Hepatic stellate cell (primary cell): Measurements from ENCODE around the gene POFUT1.
A peak's percentile ranks its signal among the peaks of the same experiment; 100 is the strongest.
"Not testable (repeated sequence)": the region's sequence is repeated elsewhere in the genome, so short reads cannot be mapped to it uniquely, and the experiment has no call there.

Experiments
- DNase-seq: peaks from one replicate; pipeline ENCODE4 v3.0.0; 2011; ENCODE audit warnings: low spot score

The POFUT1 gene

DNA sequence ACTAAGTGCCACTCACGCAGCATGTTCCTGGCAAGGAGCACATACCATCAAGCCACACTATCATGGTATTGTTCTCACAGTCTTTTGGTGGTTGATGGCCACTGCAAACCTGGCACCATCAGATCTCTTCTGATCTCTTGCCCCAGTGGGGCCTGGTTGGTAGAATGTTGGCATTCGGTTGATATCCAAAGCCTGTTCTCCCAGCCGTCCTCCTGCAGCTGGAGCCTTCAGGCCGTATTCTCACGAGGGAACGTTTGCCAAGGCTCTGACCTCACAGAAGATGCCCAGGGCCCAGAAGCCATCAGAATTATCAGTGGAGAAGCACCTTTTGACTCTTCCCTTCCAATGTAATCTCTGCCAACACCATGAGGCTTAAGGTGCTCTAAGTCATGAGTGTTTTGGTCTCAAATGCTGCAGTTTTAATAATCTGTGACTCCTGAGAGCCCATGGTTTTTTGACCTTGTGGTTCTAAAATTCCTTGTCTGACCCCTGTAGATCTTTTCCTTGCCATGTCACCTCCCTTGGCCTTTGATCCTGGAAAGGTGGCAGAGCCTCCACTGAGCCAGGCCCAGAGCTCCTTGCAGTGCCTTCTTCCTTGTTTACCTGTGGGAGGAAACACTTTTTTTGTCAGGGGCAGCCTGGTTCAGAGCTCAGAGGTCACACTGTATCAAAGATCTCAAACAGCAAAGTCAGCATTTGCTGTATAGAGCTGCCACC lies 27.8 kb downstream of the POFUT1 start:
- no peak for DNase-seq

DNA sequence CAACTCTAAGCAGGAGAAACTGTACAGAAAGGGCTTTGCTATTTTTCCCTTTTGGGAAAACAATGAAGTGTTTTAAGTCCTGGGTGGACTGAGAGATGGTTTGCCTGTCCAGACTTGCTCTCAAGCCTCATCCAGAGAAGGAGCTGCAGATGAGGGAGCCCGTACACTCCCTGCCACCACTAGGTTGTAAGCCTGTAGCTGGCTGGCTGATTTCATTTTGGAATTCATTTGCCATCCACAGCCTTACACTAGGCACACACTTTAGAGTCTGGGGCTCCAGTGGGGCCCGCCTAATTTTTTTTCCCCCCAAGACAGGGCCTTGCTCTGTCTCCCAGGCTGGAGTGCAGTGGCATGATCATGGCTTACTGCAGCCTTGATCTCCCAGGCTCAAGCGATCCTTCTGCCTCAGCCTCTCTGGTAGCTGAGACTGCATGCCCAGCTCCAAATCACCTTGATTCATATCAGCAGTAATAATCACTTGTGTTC lies 28.4 kb downstream of the POFUT1 start:
- DNase-seq = no peak

DNA sequence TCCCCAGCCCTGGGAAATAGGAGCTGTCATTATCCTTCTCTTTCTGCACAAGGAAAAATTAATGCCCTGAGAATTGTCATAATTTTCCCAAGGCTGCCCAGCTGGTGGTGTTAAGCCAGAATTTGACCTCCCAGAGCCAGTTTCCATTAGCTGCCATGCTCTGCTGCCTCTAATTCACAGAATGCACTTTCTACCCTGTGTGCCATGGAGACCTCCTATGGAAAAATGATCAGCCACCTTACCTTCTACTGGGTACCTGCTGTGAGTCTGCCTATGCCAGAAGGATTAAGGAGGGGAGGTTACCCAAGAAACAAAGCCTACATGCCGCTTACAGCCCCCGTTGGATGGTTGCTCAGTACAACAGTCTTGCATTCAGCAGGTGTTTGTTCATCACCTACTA lies 29.1 kb downstream of the POFUT1 start:
- no peak for DNase-seq

DNA sequence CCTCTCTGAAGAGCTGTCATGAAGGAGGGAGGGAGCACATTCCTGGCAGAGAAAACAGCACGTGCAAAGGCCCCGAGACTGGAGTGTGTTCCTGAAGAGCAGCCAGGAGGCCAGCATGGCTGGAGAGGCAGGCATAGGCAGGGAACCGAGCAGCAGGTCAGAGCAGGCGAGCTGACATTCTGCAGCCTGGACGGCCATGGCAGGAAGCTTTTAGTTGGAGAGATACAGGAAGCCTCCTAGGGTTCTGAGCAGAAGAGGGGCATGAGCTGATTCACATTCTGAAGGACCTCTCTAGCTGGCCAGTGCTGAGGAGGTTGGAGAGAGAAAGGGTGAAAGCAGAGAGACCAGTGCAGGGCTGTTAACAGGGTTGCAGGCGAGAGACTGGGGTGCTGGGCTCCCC lies 29.7 kb downstream of the POFUT1 start:
- DNase-seq = no peak

DNA sequence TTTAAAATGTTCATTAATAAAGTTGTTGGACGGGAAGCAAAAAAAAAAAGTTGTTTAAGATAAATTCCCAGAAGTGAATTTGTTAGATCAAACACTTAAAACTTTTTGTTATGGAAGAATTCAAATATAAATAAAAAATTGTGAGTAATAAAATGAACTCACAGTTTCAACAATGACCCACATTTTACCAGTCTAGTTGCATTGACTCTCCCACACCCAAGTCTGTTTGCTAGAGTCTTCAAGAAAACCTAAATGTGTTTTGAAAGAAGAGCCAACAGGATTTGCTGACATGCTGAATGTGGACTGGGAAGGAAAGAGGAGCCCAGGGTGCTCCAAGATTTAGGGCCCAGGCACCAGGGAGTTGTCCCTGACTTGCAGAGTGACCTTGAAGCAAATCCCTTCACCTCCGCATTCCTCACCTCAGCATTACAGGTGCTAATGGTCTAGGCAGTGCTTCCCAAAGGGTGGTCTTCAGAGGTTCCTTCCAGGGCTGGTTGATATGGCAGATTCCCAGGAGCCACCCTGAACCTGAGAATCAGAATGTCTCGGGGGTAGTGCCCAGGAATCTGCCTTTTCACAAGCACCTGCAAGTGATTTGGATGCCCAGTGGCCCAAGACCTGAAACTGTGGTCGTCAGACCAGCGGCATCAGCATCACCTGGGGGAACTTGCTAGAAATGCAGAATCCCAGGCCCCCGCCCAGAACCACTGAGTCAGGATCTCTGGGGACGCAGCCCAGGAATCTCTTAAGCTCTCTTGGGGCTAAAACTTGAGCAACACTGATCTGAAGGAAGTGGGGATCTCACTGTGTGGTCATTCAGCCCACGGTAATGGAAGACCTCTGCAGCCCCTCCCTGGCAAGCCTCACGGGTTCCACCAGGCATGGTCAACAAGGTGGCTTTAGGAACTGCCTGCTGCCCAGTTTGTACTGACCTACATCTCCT lies 31.1 kb downstream of the POFUT1 start:
- no peak for DNase-seq

DNA sequence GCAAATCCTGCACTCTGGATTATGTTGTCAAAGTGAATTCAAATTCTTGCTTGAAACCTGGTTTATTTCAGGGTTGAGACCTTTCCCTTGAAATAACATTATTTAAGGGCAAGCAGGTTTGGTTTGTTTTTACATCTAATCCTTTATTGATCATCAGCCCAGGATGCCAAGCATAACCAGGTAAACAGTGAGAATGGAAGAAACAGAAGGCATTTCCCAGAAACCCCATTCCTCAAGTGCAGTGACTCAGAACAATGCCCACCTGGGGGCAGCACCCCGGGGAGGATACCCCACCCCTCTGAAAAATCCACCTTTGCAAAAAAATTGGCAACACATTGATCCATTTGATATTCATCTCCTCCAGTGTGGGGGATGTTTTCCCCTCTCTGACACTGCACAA lies 32.5 kb downstream of the POFUT1 start:
- DNase-seq = no peak

DNA sequence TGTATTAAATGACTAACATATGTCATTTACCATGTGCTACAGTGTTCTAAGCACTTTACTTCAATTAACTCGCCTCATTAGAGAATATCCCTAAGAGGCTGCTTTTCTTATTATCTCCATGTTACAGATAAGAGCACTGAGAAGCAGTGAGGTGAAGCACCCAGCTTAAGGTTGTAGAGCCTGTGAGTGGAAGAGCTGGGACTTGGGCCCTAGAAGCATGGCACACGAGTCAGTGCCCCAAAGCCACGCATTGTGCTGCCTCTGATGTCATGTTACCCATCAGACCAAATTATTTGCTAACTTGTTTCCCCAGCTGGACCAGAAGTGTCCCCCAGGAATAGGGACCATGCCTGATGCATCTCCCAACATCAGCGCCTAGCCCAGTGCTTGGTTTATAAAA lies 34.1 kb downstream of the POFUT1 start:
- no peak for DNase-seq

DNA sequence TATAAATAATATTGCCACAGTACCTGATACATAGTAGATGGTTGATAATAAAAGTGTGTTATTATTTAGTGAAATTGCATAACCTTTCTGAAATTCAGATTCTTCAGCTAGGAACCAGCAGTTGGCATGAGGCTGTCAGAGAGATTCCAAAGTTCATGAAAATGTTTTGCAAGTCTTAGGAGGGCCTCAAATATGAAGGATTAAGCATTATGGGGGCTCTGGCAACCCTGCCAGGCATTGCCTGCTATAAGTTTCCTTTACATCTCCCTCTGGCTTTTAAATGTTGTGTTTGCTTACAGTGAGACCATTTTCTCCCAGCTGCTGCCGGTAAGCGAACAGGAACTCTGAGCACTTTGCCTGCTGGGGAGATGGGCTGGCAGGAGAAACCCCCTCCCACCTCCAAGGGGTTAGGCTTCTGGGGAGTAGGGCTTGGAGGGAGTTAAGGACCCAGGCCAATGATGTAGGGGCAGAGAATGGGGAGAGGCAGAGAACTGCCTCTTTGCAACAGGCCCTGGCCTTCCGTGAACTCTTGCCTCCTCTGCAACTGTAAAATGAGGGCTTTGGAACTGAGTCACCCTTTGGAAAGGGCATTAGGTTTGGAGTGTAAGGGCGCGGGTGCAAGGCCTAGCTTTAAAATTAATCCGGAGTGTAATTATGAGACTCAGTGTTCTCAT lies 36.6 kb downstream of the POFUT1 start:
- DNase-seq = no peak

DNA sequence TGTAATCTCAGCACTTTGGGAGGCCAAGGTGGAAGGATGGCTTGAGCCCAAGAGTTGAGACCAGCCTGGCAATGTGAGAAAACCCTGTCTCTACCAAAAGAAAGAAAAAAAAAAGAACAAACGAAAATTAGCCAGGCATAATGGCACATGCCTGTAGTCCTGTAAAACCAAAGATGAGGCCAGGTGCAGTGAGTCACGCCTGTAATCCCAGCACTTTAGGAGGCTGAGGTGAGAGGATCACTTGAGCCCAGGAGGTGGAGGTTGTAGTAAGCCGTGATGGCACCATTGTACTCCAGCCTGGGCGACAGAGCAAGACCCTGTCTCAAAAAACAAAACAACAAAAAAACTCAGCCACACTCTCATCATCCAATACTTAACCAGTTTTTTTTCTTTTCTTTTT lies 37.3 kb downstream of the POFUT1 start:
- DNase-seq = no peak

DNA sequence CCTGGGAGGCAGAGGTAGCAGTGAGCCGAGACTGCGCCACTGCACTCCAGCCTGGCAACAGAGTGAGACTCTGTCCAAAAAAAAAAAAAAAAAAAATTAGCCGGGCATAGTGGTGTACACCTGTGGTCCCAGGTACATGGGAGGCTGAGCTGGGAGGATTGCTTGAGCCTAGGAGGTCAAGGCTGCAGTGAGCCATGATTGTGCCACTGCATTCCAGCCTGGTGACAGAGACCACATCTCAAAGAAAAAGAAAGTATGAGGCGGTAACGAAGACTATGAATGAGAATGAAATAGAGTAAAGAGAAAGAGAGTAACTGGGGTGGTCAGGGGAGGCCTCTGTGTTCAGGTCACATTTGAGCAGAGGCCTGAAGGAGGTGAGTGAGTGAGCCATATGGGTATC lies 38.5 kb downstream of the POFUT1 start:
- DNase-seq = not testable (repeated sequence)

DNA sequence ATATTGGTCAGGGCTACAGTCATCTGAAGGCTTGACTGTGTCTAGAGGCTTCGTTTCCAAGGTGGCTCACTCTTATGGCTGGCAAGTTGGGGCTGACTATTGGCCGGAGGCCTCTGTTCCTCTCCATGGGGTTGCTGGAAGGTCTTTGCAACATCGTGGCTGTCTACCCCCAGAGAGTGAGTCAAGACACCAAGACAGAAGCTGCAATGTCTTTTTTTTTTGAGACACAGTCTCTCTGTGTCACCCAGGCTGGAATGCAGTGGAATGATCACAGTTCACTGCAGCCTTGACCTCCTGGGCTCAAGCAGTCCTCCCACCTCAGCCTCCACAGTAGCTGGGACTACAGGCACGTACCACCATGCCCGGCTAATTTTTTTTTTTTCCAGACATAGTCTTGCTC lies 40.4 kb downstream of the POFUT1 start:
- no peak for DNase-seq

DNA sequence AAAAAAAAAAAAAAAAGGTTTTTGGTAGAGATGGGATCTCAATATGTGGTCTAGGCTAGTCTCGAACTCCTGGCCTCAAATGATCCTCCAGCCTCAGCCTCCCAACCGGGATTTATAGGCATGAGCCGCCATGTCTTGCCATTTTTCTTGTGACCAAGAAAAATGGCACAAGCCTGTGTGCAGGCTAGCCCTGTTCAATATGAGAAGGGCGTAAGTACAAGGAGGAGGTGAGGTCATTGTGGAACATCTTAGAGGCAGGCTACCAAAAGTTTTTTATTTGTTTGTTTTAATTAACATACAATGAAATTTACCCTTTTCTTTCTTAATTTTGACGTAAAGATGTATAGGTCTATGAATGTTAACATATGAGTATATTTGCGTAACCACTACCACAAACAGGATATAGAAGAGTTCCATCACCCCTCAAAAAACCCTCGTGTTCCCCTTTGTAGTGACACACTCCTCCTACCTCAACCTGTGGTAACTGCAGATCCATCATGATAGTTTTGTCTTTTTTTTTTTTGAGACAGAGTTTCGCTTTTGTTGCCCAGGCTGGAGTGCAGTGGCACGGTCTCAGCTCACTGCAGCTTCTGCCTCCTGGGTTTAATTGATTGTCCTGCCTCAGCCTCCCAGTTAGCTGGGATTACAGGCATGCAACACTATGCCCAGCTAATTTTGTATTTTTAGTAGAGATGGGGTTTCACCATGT lies 41.5 kb downstream of the POFUT1 start:
- DNase-seq = no peak

DNA sequence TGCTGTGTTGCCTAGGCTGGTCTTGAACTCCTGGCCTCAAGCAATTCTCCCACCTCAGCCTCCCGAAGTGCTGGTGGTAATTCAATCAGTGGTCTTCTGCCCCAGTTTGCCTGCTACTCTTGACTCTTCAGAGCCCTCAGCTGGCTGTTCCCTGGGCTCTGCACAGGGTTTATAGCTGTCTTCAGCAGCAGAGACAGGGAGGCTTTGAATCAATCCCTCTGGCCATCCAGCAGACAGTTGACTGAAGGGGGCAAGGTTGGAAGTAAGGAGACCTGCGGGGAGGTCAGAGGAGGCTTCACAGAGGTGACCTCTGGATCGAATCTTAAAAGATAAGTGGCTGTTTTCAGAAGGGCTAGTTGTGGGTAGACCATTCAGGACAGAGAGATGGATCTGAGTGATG lies 43.8 kb downstream of the POFUT1 start:
- no peak for DNase-seq

DNA sequence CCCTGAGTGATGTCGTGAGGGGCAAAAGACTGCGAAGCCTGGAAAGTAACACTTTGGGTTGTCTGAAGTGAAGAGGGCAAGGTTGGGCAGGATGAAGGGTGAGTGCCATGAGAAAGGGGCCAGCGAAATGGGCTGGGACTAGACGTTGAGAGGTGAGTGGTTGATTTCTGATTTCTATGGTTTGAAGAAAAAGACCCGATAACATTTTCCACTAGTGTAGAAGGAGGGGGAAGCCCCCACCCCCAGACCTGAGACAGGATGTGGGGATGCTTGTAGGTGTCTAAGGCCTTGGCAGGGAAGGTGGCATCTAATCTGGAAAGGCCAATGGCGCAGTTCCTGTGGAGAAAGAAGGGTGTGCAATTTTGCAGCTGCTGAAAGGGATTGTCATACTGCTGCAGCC lies 44.5 kb downstream of the POFUT1 start:
- no peak for DNase-seq

DNA sequence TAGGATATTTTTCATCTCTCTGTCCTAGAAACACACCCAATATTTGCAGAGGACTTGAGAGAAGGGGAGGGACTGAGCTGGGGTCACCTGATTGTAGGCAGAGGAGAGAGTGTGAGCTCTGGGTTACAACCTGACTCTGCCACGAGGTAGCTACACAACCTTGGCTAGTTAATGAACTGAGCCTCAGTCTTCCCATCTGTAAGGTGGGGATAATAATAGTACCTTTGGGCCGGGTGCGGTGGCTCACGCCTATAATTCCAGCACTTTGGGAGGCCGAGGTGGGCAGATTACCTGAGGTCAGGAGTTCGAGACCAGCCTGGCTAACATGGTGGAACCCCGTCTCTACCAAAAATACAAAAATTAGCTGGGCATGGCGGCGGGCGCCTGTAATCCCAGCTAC lies 53.3 kb downstream of the POFUT1 start:
- not testable (repeated sequence) for DNase-seq

DNA sequence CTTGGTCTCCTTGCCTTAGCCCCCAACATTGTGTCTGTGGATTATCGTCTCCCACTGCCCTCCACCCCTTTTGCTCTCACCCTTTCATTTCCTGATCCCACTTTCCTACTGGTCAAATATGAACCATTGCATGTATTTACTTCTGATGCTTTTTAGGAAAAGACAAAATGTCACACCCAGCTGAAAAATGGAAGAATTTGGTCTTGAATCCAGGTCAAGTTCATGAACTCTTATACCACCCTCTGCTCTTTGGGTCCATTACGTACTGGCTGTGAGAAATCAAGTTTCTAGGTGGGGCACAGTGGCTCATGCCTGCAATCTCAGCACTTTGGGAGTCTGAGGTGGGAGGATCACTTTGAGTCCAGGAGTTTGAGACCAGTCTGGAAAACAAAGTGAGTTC lies 54.0 kb downstream of the POFUT1 start:
- DNase-seq = no peak

DNA sequence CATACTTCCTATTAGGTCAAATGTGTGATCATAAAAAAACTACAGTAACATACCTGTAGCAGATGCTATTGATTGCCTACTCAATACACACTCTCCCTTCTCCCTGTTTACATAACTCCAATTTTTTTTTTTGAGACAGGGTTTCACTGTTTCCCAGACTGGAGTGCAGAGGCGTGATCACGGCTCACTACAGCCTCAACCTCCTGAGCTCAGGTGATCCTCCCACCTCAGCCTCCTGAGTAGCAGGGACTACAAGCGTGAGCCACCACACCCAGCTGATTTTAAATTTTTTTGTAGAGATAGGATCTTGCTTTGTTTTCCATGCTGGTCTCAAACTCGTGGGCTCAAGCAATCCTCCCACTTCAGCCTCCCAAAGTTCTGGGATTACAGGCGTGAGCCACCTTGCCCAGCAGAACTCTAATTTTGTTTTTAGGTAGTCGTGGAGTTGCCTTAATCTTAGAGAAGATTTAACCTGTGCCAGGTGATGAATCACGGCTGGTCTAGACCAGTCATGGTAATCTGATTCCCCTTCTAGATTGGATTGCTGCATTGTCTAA lies 55.8 kb downstream of the POFUT1 start:
- no peak for DNase-seq

DNA sequence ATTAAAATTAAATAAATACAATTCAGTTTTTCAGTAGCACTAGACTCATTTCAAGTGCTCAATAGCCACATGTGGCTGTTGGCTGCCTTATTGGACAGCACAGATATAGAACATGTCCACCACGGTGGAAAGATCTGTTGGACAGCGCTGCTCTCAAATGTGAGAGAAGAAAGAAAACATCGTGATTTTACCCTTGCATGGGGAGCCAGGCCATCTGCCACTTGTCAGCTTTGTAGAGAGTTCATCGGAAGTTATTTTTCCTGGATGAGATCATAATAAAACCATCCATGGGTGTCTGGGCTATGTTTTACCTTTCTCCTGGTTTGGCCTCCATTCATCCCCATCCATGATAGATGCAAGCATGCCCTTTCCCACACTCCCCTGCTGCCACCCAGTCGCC lies 63.9 kb downstream of the POFUT1 start:
- no peak for DNase-seq

DNA sequence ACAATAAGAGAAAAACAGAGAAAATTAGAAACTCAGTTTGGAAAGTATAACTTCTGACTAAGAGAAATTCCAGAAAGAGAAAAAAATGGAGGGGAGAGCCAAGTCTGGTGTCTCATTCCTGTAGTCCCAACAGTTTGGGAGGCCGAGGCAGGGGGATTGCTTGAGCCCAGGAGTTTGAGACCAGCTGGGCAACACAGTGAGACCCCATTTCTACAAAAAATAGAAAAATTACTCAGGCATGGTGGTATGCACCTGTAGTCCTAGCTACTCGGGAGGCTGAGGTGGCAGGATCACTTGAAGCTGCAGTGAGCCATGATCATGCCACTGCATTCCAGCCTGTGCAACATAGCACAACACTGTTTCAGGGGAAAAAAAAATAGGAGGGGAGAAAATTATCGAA lies 66.7 kb downstream of the POFUT1 start:
- no peak for DNase-seq

DNA sequence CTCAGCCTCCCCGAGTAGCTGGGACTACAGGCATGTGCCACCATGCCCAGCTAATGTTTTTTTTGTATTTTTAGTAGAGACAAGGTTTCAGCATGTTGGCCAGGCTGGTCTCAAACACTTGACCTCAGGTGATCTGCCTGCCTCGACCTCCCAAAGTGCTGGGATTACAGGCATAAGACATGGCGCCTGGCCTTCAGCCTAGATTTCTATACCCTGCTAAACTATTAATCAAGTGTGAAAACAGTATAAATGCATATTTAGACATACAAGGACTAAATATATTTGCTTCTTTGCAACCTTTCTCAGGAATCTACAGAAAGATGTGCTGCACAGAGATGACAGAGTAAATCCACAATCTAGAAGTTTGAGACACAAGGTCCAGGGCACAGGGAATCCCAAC lies 67.5 kb downstream of the POFUT1 start:
- DNase-seq = not testable (repeated sequence)

DNA sequence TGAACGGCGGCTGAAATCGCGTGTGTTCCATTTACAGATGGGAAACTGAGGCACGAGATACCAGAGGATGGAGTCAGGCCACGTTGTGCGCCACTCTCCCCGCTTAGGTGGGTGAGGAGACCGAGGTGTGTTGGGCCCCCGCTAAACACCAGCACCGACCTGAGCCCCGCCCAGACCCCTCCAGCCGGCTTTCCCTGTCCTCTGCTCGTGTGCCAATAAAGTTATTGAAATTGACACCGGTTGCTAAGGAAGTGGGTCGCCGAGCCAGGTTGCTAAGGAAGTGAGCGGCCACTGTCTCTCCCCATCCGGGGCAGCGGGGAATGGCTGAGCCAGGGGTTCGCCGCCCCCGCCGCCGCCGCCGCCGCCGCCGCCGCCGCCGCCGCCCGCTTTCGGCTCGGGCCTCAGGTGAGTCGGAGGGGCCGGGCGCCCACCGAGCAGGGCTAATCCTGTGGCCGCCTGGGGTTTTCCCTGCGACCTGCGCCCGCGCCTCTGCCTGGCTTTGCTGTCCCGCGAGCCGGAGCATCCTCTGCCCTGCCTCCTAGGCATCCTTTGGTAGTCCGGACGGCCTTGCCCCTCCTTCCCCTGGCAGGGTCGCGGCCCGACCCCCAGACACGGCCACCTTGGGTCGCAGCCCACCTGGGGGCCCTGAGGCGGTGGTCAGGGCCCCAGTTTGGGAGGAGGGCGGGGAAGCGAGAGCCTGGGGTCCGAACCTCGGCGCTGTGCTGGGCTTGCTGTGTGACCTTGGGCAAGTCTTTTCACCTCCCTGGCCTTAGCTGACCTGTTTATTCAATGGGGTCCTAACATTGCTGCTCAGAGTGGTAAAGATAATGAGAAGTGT lies 69.9 kb downstream of the POFUT1 start, which contains the start of gene KIF3B:
Gene KIF3B (plus strand): TSS at position 291 of the 838 bp plus-strand sequence. CDS start 32,127 bp downstream, outside the sequence.
- peak; percentile 94 for DNase-seq
